Lung (tissue), 12 donors: ENCODE data around the gene MYOZ2. TPM values are rescaled to one million over a fixed set of nuclear protein-coding genes. Genes with fewer than 3 reads are reported as not detected.
A peak's percentile ranks its signal among the peaks of the same experiment; 100 is the strongest.

Source experiments
- ATAC-seq: fragments of 200-7000 bp; cut with Tn5 transposase; one replicate; pipeline ENCODE4 v1.9.1; 2020; ENCODE audit warnings: moderate number of reproducible peaks; ENCODE audit not compliant: insufficient read depth, low FRiP score
- DNase-seq, 3 donors: peaks; one replicate each; pipeline ENCODE4 v3.0.0-alpha.2; 2013 to 2017
- H3K27ac ChIP-seq, 2 donors: one replicate each; pipeline ENCODE4 v1.5.1; 2013; ENCODE audit warnings: mild to moderate bottlenecking in 2 of 2, moderate library complexity in 2 of 2, control low read depth in 1 of 2, inconsistent platforms in 1 of 2, low read depth in 1 of 2, low read length in 1 of 2
- H3K27me3 ChIP-seq, 3 donors: one replicate each; pipeline ENCODE4 v1.5.1; 2013; ENCODE audit warnings: low read length in 2 of 3; ENCODE audit not compliant: control insufficient read depth in 3 of 3, insufficient read depth in 3 of 3
- H3K36me3 ChIP-seq, 4 donors: one replicate each; pipeline ENCODE4 v1.5.1; 2013; ENCODE audit warnings: low read length in 4 of 4, mild to moderate bottlenecking in 1 of 4, moderate library complexity in 1 of 4; ENCODE audit not compliant: control insufficient read depth in 4 of 4, insufficient read depth in 4 of 4
- H3K4me1 ChIP-seq, 5 donors: one replicate each; pipeline ENCODE4 v1.5.1; 2013; ENCODE audit warnings: low read length in 5 of 5, mild to moderate bottlenecking in 2 of 5, moderate library complexity in 1 of 5; ENCODE audit not compliant: control insufficient read depth in 5 of 5, insufficient read depth in 5 of 5
- H3K4me3 ChIP-seq: one replicate; pipeline ENCODE4 v1.5.1; 2013; ENCODE audit warnings: mild to moderate bottlenecking, control low read depth, moderate library complexity
- H3K9ac ChIP-seq, 2 donors: one replicate each; pipeline ENCODE4 v1.5.1; 2013; ENCODE audit warnings: low read length in 2 of 2, control low read depth in 1 of 2; ENCODE audit not compliant: insufficient read depth in 1 of 2
- H3K9me3 ChIP-seq, 4 donors: one replicate each; pipeline ENCODE4 v1.5.1; 2013; ENCODE audit warnings: low read length in 3 of 4, mild to moderate bottlenecking in 1 of 4, moderate library complexity in 1 of 4; ENCODE audit not compliant: control insufficient read depth in 4 of 4, insufficient read depth in 3 of 4
- CTCF ChIP-seq: IDR thresholded peaks from 2 replicates; pipeline ENCODE4 v1.5.1; 2012; ENCODE audit warnings: mild to moderate bottlenecking; ENCODE audit errors: control extremely low read depth, extremely low read depth
- WGBS, 2 donors: extraction: QIAGEN DNeasy Blood & Tissue Kit; methylation state at CpG; one replicate each; pipeline ENCODE4 v1.1.7; 2013; 5-methylcytosine and 5-hydroxymethylcytosine counted together
- polyA plus RNA-seq, 2 donors: library from polyadenylated mRNA; stranded (reverse); fragments of 200-250 nt; gene quantifications; one replicate each; pipeline ENCODE4 v1.2.1, GENCODE V29; 2013
- total RNA-seq, 2 donors: library from RNA; depleted of rRNA in 1 of 2; stranded (reverse); fragments of >200 nt in 1 of 2; gene quantifications; one replicate each; pipeline ENCODE4 v1.2.1, GENCODE V29; 2014 to 2021
- donor health status: control.
- donor health status: control.
- donor health status: Bipolar disorder and iron deficiency.
- donor health status: healthy.
- donor health status: DM: yes; HTN: yes; CAD: no.

MYOZ2 gene
- total and polyA plus RNA-seq, 4 donors: 0.09 to 0.63 (median 0.14) TPM

DNA sequence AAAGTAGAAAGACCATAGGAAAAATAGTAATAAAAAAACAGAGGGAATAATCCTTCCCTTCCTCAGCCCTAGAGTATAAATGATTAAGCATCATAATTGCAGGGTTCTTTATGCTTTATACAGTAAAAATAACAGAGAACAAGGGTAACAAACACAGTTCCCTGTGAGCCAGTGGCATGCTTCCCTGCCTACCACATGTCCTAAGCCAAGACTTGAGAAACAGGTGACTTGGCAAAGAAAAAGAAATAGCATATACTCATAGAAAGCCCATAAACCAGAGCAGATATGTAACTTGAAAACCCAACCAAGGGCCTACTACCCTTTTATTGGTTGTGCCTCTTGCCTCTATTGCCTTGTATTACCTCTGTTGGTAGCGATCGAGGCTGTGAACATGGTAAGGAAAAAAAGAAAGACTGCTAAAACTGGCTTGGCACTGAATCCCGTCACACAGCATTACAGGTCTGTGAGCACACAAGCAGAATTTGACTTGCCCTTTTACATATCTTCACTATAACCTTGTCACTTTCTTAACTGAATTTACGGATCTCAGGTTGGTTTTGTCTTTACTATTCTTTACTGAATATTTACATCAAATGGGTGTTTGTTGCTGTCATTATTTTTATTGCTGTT lies 30.9 kb upstream of the MYOZ2 start:
- Histone ChIP-seq H3K27ac (peak overlapping the region in 1 of 2 donors; percentile 56), H3K9ac (no peak overlapping the region), H3K4me1 (peaks cover 0 to 13% (median 0%) of the 10 kb centered on the region in 5 donors), H3K9me3 (no peaks in the 10 kb centered on the region), H3K27me3 (no peaks in the 10 kb centered on the region), H3K4me3 (no peak overlapping the region), H3K36me3 (no peaks in the 10 kb centered on the region)
- DNase-seq (no peak), ATAC-seq (no peak)
- WGBS, 2 donors: 82 to 84% methylated on average over 4 of the region's 4 CpGs
- TF ChIP-seq CTCF: no peak

DNA sequence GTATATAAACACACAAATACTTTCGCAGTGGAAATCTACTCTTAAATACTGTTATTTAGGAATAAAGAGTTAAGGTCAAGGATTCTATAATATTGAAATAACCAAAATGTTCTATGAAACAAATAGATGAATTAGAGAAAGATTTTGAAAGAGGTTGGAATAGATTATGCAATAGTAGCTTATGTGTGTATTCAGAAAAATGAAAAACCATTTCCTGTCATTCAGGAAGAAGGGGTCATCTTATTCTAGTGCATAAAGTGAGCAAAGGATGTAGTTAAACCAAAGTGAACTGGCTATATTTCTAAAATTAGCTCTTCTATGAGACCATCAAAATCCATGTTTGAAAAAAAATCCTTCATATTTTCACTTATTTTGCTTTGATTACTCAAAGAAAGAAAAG lies 30.0 kb upstream of the MYOZ2 start:
- H3K4me3 ChIP-seq: no peak overlapping the region
- H3K9me3 ChIP-seq: no peaks in the 10 kb centered on the region
- no peak for TF ChIP-seq CTCF
- no peak overlapping the region for H3K27ac ChIP-seq
- no peaks in the 10 kb centered on the region for H3K36me3 ChIP-seq
- 89 to 92% methylated on average over 1 of the region's 1 CpG for WGBS, 2 donors
- no peak for ATAC-seq
- peaks cover 0 to 13% (median 0%) of the 10 kb centered on the region in 5 donors for H3K4me1 ChIP-seq
- no peaks in the 10 kb centered on the region for H3K27me3 ChIP-seq
- no peak for DNase-seq
- no peak overlapping the region for H3K9ac ChIP-seq

DNA sequence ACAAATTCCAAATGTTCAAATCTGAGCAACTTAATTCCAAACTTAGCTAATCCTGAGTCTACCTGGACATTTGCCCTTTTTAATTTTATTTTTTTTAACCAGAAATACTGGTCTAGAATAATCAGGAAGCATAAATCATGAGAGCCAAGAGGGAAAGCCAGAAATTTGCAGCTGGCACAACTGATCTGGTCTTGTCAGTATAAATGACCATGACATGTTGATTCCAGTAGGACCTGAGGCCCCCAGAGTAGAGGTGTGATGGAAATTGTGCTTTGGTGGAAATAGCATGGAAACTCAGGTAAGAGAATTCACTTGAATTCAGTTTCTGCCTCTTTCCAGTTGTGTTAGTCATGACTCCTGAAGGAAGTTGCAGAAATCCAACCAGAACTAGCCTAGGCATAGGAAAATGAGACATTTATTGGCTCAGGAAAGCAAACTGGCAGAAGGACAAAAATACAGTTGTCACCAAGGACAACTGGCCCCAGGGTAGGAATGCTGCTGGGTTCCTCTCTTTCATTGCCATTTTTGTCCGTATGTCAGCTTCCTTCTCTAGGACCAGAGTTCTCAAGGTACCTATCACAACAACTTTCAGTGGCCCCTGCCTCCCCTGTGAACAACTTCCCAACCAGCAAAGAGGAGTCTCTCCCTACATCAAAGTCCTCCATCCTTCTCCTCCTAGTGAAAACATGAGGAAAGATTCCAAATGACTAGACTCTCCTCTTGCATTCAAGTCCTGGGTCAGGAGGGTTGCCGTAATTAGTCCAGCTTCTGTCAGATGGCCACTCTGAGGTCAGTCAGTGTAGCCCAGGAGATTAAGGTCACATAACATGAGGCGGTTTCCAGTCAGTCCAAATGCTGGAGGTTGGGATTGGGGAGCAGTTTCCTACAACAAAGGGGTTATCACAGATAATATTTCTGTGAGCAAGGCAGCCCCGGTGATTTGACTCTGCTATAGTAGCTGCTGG lies 29.3 kb upstream of the MYOZ2 start:
- DNase-seq (no peak), ATAC-seq (no peak)
- no peak for TF ChIP-seq CTCF
- Histone ChIP-seq H3K9me3 (no peaks in the 10 kb centered on the region), H3K27ac (peak overlapping the region in 1 of 2 donors; percentile 62), H3K4me3 (no peak overlapping the region), H3K36me3 (no peaks in the 10 kb centered on the region), H3K9ac (no peak overlapping the region), H3K27me3 (no peaks in the 10 kb centered on the region), H3K4me1 (peaks cover 0 to 11% (median 0%) of the 10 kb centered on the region in 5 donors)
- WGBS, 2 donors: 69 to 71% methylated on average over 4 of the region's 4 CpGs
